ENCODE results near the gene UXT.
A peak's percentile ranks its signal among the peaks of the same experiment; 100 is the strongest.

Gene UXT

DNA sequence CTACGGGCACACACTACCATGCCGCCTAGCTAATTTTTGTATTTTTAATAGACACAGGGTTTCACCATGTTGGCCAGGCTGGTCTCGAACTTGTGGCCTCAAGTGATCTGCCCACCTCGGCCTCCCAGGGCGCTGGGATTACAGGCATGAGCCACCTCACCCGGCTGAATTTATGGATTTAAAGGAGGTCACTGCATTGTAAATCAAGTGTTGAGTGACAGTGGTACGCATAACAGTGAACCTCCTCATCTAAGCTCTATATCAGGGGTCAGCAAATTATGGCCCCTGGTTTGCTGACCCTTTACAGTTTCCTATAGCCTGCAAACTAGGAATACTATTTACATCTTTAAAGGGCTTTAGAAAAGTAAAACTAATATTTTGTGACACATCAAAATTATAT is 2.6 kb upstream of the UXT start:
- Mint-ChIP-seq H3K27me3 (no peaks in the 10 kb centered on the region), H3K9me3 (ENCODE audit: low read depth) (no peaks in the 10 kb centered on the region), H3K36me3 (no peaks in the 10 kb centered on the region), H3K4me1 (ENCODE audit: low read depth) (peaks cover 30% of the 10 kb centered on the region), H3K4me3 (no peak overlapping the region), H3K27ac (no peak overlapping the region)

DNA sequence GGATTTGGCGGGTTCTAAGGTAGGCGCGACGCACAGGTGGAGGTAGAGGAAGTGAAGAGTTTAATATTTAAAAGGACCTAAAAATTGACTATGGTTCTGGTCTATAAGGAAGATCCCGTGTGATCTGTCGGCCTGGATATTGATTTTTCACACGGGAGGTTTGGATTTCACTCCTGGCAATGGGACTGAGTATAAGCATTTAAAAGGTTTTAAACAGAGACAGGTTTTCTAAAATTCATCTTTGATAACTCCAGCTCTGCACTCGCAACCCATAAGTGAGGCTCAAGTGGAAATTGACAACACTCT is 394 bp upstream of the UXT start:
- H3K4me3 Mint-ChIP-seq: peak overlapping the region; percentile 90
- peak overlapping the region; percentile 96 for H3K27ac Mint-ChIP-seq
- H3K27me3 Mint-ChIP-seq: no peaks in the 10 kb centered on the region
- no peaks in the 10 kb centered on the region for H3K9me3 Mint-ChIP-seq (ENCODE audit: low read depth)
- H3K36me3 Mint-ChIP-seq: peaks cover 2% of the 10 kb centered on the region
- H3K4me1 Mint-ChIP-seq (ENCODE audit: low read depth): peaks cover 37% of the 10 kb centered on the region

DNA sequence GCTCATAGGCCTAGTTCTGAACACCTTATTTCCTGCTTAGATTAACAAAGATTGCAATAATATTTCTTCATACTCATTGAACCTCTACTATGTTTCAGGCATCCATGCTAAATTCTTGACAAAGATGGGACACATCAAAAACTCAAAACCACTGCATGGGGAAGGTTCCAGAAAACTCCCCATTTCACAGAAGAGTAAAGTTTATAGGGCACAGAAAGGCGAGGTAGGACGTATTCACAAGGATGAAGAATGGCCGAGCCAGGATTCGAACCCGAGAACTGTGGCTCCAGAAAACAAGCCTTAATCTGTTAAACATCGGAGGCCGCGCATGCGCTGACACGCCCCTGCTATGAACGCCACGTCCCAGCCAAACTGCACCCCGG is 688 bp downstream of the UXT start:
- peaks cover 41% of the 10 kb centered on the region for H3K4me1 Mint-ChIP-seq (ENCODE audit: low read depth)
- peak overlapping the region; percentile 96 for H3K27ac Mint-ChIP-seq
- H3K9me3 Mint-ChIP-seq (ENCODE audit: low read depth): no peaks in the 10 kb centered on the region
- peaks cover 2% of the 10 kb centered on the region for H3K36me3 Mint-ChIP-seq
- peak overlapping the region; percentile 90 for H3K4me3 Mint-ChIP-seq
- H3K27me3 Mint-ChIP-seq: no peaks in the 10 kb centered on the region

DNA sequence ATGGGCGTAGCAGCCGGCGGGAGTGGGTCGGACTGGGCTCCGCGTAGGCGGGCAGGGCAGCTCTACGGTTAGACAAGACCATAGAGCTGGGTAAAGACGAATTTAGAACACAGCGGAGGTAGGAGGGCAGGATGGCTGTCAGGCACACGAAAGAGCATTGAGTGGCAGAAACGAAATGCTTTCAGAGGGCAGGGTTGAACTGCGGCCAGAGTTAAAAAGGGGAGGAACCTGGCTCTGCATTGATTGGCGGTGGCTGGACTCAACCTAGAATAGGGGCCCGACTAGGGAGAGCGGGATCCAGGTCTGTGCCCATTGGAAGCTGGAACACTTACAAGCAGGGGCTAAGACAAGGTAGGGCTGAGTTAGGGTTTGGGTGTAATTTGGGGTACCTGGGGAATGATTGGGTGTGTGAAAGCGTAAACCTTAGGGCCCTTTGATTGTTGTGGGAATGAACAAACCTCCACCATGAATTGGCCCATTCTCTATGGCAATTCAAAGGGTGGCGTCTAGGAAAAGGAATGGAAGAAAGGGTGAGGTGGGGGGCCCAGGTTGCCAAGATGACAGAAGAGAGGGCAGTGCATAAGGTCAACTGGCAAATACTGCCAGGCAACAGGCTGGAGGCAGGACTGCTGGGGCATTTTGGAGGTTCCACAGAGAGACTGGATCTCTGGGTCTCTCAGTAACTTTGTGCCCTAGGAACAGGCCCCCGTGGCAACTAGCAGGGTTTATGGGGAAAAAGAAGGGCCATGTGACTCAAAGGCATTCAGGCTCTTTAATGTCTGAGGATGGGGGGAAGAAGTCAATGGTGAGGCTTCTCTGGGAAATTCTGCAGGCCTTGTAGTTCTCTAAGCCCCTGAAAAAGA is 7.7 kb downstream of the UXT start:
- H3K27ac Mint-ChIP-seq: peak overlapping the region; percentile 93
- H3K4me3 Mint-ChIP-seq: peak overlapping the region; percentile 89
- H3K36me3 Mint-ChIP-seq: peaks cover 5% of the 10 kb centered on the region
- H3K27me3 Mint-ChIP-seq: no peaks in the 10 kb centered on the region
- peaks cover 47% of the 10 kb centered on the region for H3K4me1 Mint-ChIP-seq (ENCODE audit: low read depth)
- H3K9me3 Mint-ChIP-seq (ENCODE audit: low read depth): no peaks in the 10 kb centered on the region

DNA sequence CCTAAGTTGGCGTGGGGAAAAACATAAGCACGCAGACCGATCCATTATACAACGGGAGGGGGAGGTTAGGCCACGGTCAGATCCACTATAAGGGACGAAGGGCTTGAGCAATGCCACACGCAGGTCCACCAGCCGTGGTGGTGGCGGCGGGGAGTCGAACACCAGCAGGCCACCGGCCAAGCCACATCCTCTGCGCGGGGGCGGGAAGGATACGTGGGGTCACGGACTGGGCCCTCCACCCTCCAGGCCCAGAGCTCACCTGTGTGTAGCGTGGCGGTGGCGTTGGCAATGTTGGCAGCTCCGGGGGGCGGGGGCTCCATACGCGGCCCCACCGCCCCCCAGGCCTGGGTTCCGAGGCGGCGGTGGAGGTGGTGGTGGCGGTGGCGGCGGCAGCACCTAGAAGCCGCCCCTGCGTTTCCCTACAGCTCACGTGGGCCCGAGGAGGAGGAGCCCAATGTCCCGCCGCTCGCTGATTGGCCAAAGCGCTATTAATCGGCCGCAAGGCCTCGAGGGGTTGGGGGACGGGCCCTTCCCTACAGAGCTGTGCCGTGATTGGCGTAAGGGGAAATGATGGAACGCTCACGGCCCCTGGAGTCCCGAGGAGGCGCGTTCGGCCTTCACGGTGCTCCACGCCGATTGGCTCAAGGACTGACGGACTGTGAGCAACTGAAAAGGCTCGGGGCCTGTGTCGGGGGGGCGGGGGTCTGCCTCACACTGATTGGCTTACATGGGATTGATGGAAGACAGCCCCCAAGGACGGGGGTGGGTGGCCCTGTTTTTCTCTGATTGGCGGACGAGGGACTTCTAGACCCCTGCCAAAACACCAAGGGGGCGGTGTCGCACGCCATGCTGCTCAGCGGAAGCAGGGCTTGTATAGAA is 8.6 kb downstream of the UXT start, which contains the start of gene ELK1:
Gene ELK1, minus strand, starts transcription at position 400 of the 879 bp plus-strand sequence. CDS start 9,122 bp downstream, outside the sequence.
- Mint-ChIP-seq H3K4me1 (ENCODE audit: low read depth) (peaks cover 45% of the 10 kb centered on the region), H3K9me3 (ENCODE audit: low read depth) (no peaks in the 10 kb centered on the region), H3K27ac (peak within 1 kb of the TSS; percentile 93), H3K36me3 (peaks cover 3% of the 10 kb centered on the region), H3K27me3 (no peaks in the 10 kb centered on the region), H3K4me3 (peak within 1 kb of the TSS; percentile 89)

DNA sequence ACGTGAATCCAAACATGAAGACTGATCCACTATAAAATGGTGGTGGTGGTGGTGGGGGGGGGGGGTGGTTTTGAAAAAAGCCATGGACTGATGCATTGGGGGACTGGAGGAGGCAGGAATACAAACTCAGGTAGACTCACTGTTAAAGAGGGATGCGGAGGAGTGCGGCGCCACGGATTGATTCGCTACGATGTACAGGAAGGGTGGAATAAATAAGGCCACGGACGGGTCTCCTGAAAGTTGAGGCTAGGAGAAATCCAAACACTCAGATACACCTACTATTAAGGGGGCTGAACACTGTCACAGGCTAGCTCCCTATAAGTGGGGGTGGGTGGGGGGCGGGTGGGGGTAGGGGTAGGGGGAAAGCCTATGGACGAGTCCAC is 9.2 kb downstream of the UXT start:
- peaks cover 3% of the 10 kb centered on the region for H3K36me3 Mint-ChIP-seq
- peak overlapping the region; percentile 89 for H3K4me3 Mint-ChIP-seq
- no peaks in the 10 kb centered on the region for H3K9me3 Mint-ChIP-seq (ENCODE audit: low read depth)
- peaks cover 48% of the 10 kb centered on the region for H3K4me1 Mint-ChIP-seq (ENCODE audit: low read depth)
- no peaks in the 10 kb centered on the region for H3K27me3 Mint-ChIP-seq
- peak overlapping the region; percentile 79 for H3K27ac Mint-ChIP-seq

DNA sequence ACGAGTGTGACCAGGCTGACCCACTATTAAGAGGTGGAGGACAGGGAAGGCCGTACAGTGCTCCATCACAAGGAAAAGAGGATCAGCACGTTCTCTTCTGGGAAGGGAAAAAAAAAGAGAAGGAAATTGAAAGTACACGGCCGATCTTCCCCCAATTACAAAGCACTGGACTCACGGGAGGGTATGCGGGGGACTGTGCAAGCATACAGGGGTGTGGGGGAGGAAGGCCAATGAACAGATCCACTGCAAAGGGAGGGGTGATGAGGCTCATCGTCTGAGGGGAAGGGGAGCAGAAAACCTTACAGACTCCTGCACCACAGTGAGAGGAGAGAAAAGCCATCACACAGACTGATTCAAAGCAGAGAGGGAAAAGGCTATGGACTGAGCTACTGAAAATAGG is 9.7 kb downstream of the UXT start:
- Mint-ChIP-seq H3K27ac (peak overlapping the region; percentile 82), H3K4me3 (peak overlapping the region; percentile 89), H3K27me3 (no peaks in the 10 kb centered on the region), H3K4me1 (ENCODE audit: low read depth) (peaks cover 53% of the 10 kb centered on the region), H3K9me3 (ENCODE audit: low read depth) (no peaks in the 10 kb centered on the region), H3K36me3 (peaks cover 3% of the 10 kb centered on the region)

DNA sequence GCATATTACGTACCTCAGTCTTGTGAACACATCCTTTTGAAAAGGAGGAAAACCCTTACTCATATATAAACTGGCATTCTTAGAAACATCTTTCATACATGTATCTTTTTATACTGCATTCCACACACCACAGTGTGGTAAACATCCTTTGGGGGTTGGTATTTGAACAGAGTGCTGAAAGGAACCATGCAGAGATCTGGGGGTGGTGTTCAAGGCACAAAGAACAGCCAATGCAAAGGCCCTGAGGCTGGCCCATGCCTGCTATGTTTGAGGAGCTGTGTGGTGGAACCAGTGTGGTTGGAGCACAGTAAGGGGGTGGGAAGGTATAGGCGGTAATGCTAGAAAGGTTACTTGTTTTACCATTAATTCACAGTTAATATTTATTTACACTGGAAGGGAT is 10.6 kb downstream of the UXT start:
- Mint-ChIP-seq H3K27me3 (no peaks in the 10 kb centered on the region), H3K4me3 (peak overlapping the region; percentile 89), H3K4me1 (ENCODE audit: low read depth) (peaks cover 54% of the 10 kb centered on the region), H3K27ac (peak overlapping the region; percentile 82), H3K36me3 (peaks cover 3% of the 10 kb centered on the region), H3K9me3 (ENCODE audit: low read depth) (no peaks in the 10 kb centered on the region)

DNA sequence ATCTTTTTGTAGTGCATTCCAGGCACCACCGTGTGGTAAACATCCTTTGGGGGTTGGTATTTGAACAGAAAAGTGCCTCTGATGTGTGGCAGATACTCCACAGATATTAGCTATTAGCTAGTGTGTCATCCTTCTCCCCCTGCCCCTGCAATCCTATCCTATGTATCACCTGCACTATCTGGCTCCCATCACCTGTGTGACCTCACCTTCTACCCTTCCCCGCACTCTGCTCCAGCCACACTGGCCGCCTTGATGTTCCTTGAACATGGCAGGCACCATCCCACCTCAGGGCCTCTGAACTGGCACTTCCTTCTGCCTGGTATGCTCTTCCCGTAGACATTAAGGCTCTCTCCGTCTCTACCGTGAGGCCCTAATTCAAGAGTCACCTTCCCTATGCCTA is 12.3 kb downstream of the UXT start:
- Mint-ChIP-seq H3K4me3 (no peak overlapping the region), H3K36me3 (peaks cover 3% of the 10 kb centered on the region), H3K9me3 (ENCODE audit: low read depth) (no peaks in the 10 kb centered on the region), H3K4me1 (ENCODE audit: low read depth) (peaks cover 51% of the 10 kb centered on the region), H3K27me3 (no peaks in the 10 kb centered on the region), H3K27ac (peak overlapping the region; percentile 46)

DNA sequence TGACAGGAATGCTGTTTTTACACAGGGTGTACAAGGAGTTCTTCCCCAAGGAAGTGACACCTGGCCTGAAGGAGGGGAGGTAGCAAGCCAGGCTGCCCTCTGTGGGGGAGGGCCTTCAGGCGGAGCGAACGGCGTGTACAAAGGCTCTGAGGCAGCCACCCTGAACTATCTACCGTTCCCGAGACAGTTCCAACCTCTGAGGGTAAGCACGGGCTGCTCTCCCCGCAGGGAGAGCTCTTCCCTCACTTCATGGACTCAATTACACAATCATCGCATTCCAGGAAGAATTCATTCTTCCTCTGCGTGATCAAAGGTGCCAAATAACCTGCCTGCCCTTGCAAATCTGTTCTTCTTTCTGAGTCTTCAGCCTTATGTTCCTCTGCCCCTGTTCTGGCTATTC is 13.4 kb downstream of the UXT start:
- Mint-ChIP-seq H3K27me3 (no peaks in the 10 kb centered on the region), H3K4me3 (no peak overlapping the region), H3K9me3 (ENCODE audit: low read depth) (no peaks in the 10 kb centered on the region), H3K27ac (no peak overlapping the region), H3K4me1 (ENCODE audit: low read depth) (peaks cover 43% of the 10 kb centered on the region), H3K36me3 (no peaks in the 10 kb centered on the region)

DNA sequence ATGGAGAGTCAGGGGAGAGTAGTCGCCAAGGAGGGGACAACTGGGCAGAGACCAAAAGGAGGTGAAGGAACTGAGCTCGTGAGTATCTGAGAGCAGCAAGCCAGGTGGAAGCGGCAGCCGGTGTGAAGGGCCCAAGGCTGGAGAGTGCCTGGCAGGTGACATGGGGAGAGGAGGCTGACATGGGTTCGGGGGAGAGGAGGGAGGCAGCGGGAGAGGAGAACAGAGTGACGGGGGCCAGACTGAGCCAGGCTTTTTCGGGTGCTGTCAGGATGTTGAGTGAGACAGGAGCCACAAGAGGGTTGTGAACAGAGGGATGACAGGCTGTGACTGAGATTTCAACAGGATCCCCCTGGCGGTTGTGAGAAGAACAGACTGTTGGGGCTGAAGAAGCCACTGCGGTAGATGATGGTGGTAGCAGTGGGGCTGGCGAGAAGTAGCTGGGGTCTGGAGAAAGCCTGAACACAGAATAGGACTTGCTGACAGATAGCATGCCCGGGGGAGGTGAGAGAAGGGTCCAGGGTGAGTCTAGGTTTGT is 14.4 kb downstream of the UXT start:
- Mint-ChIP-seq H3K9me3 (ENCODE audit: low read depth) (no peaks in the 10 kb centered on the region), H3K27ac (peak overlapping the region; percentile 54)

DNA sequence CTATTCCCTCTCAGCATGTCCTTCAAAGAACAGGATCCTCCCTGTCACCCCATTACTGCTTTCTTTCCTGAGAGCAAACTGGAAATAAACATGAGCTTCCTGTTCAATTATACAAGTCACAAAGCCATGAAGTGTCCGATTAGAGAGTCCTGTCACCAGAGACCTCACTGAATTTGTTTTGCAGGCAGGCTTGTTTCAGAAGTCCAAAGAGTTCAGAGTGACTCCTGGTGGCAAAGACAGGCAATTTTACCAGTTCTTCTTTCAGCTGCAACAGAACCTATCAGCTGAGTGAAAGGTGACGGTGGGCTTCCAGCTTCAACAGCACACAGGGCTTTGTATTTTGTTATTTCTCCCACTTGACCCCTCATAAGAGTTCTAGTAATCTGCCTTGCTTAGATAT is 15.1 kb downstream of the UXT start:
- Mint-ChIP-seq H3K36me3 (peaks cover 7% of the 10 kb centered on the region), H3K4me3 (no peak overlapping the region), H3K27me3 (no peaks in the 10 kb centered on the region), H3K27ac (no peak overlapping the region), H3K4me1 (ENCODE audit: low read depth) (peaks cover 37% of the 10 kb centered on the region), H3K9me3 (ENCODE audit: low read depth) (no peaks in the 10 kb centered on the region)

More for the DNA sequence above, 14.4 kb downstream of the UXT start:
- H3K27me3 Mint-ChIP-seq: no peaks in the 10 kb centered on the region
- H3K36me3 Mint-ChIP-seq: peaks cover 6% of the 10 kb centered on the region
- H3K4me3 Mint-ChIP-seq: no peak overlapping the region
- H3K4me1 Mint-ChIP-seq (ENCODE audit: low read depth): peaks cover 43% of the 10 kb centered on the region

DNA sequence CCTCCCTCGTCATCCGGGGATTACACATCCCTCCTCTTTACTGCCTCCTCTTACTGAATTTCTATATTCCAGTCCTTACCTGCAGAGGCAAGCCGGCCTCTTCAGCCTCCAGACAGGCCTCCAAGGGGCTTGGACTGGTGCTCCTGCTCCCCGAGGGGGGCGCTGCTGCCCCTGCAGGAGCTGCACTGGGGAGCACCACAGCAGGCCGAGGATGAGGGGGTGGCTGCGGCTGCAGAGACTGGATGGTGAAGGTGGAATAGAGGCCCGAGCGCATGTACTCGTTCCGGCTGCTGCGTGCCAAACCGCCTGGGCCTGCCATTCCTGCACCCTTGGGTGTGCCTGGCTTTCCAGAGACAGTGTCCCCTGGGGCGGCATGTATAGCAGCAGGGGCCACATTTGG is 20.2 kb downstream of the UXT start:
- peaks cover 12% of the 10 kb centered on the region for H3K4me1 Mint-ChIP-seq (ENCODE audit: low read depth)
- H3K27ac Mint-ChIP-seq: peak overlapping the region; percentile 54
- peaks cover 7% of the 10 kb centered on the region for H3K36me3 Mint-ChIP-seq
- no peaks in the 10 kb centered on the region for H3K9me3 Mint-ChIP-seq (ENCODE audit: low read depth)
- H3K4me3 Mint-ChIP-seq: no peak overlapping the region
- no peaks in the 10 kb centered on the region for H3K27me3 Mint-ChIP-seq

DNA sequence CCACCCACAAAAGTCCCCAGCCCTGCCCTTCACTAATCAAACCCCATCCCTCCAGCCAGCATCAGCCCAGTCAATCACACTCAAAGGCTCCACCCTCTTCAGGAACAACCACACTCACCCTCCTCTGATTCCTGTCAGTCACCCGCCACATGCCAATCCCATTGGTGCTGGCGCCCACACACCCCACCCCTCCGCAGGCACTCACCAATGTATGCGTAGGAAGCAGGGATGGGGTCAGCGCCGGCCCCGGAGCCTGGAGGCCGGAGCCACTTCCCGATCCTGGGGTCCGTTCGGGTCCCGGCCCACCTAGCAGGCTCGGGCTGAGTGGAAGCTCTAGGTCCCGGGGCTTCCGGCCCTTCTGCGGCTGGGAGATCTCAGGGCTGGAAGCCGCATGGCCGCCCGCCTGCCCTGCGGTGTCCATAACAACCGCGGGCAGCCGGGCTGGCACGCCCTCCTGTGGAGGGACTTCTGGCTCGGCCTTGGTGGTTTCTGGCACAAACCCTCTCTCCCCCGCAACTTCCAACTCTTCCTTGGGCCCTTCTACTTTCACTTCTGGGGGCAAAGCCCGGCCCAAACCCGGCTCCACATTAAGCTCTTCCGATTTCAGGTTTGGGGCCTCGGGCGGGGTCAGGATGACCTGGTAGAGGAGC is 21.3 kb downstream of the UXT start:
- H3K27me3 Mint-ChIP-seq: no peaks in the 10 kb centered on the region
- peaks cover 7% of the 10 kb centered on the region for H3K36me3 Mint-ChIP-seq
- H3K9me3 Mint-ChIP-seq (ENCODE audit: low read depth): no peaks in the 10 kb centered on the region
- H3K4me3 Mint-ChIP-seq: peak overlapping the region; percentile 71
- H3K4me1 Mint-ChIP-seq (ENCODE audit: low read depth): peaks cover 12% of the 10 kb centered on the region
- no peak overlapping the region for H3K27ac Mint-ChIP-seq
